ENCODE results near the gene RPTOR. TPM values are rescaled to one million over a fixed set of nuclear protein-coding genes. Genes with fewer than 3 reads are reported as not detected.

Gene RPTOR
- total RNA-seq, 1 donor = 27.9 TPM

DNA sequence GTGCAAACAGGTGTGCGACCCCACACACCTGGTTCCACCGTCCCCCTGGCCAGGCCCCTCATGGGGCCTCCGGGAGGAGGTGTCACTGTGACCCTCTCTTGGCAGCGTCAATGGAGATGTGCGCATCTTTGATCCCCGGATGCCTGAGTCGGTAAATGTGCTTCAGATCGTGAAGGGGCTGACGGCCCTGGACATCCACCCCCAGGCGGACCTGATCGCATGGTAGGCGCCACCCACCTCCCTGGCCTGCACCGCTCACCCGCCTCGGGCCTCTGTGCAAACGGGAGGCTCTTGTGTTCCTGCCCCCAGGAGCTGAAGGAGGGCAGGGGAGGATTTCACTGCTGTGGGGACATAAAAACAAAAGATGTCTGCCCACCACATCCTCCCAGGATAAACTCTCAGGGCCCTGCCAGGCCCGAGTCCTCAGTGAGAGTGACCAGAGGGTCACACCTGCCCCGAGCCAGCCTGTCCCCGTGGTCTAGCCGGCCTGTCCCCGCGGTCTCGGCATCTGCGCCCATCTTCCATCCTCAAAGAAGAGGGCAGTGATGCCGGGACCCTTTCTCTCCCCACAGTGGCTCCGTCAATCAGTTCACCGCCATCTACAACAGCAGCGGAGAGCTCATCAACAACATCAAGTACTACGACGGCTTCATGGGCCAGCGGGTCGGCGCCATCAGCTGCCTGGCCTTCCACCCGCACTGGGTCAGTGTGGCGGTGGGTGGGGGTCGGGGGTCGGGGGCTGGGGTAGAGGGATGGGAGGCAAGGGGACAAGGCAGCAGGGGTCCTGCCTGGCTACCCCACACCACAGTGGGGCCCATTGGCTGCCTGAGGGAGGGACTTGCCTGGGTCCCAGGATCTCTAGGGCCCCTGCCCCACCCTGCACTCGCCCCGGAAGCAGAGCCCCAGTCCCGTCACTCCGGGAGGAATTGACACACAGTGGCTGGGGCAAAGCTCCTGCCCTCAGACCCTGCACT lies 418.0 kb downstream of the RPTOR start:
- TF ChIP-seq, protein P1, sequence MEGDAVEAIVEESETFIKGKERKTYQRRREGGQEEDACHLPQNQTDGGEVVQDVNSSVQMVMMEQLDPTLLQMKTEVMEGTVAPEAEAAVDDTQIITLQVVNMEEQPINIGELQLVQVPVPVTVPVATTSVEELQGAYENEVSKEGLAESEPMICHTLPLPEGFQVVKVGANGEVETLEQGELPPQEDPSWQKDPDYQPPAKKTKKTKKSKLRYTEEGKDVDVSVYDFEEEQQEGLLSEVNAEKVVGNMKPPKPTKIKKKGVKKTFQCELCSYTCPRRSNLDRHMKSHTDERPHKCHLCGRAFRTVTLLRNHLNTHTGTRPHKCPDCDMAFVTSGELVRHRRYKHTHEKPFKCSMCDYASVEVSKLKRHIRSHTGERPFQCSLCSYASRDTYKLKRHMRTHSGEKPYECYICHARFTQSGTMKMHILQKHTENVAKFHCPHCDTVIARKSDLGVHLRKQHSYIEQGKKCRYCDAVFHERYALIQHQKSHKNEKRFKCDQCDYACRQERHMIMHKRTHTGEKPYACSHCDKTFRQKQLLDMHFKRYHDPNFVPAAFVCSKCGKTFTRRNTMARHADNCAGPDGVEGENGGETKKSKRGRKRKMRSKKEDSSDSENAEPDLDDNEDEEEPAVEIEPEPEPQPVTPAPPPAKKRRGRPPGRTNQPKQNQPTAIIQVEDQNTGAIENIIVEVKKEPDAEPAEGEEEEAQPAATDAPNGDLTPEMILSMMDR (IDR thresholded peaks at IDR 0.05; ENCODE audit: extremely low read depth, low read depth, low read length) = no peak
- H3K27me3 ChIP-seq (ENCODE audit: insufficient read depth, low read length) = no peaks in the 10 kb centered on the region
- H3K27ac ChIP-seq (ENCODE audit: low read depth, low read length) = no peak overlapping the region
- no peak overlapping the region for H2AFZ ChIP-seq (ENCODE audit: low read length)
- H3K36me3 ChIP-seq (ENCODE audit: insufficient read depth, low read length) = no peaks in the 10 kb centered on the region
- no peaks in the 10 kb centered on the region for H3K9me3 ChIP-seq (ENCODE audit: low read depth, low read length)
- H3K4me2 ChIP-seq (ENCODE audit: insufficient read depth, low read length) = no peak overlapping the region
- no peaks in the 10 kb centered on the region for H3K4me1 ChIP-seq (ENCODE audit: insufficient read depth, low read length)
- no peak for DNase-seq (ENCODE audit: insufficient read length, low spot score, missing footprints)
- no peak overlapping the region for H3K4me3 ChIP-seq (ENCODE audit: insufficient read depth, low read length)
- H3K79me2 ChIP-seq (ENCODE audit: insufficient read depth, low read length) = no peaks in the 10 kb centered on the region
- no peaks in the 10 kb centered on the region for H4K20me1 ChIP-seq (ENCODE audit: insufficient read depth, low read length)

- Histone ChIP-seq H3K4me1 (ENCODE audit: insufficient read depth, low read length) (peaks cover 9% of the 10 kb centered on the region), H3K27me3 (ENCODE audit: insufficient read depth, low read length) (peaks cover 8% of the 10 kb centered on the region), H3K36me3 (ENCODE audit: insufficient read depth, low read length) (no peaks in the 10 kb centered on the region), H3K4me2 (ENCODE audit: insufficient read depth, low read length) (no peak overlapping the region), H3K27ac (ENCODE audit: low read depth, low read length) (no peak overlapping the region), H4K20me1 (ENCODE audit: insufficient read depth, low read length) (no peaks in the 10 kb centered on the region), H3K9me3 (ENCODE audit: low read depth, low read length) (no peaks in the 10 kb centered on the region), H2AFZ (ENCODE audit: low read length) (no peak overlapping the region), H3K79me2 (ENCODE audit: insufficient read depth, low read length) (no peaks in the 10 kb centered on the region), H3K4me3 (ENCODE audit: insufficient read depth, low read length) (no peak overlapping the region)
- TF ChIP-seq, protein P1 (IDR thresholded peaks at IDR 0.05; ENCODE audit: extremely low read depth, low read depth, low read length) = no peak
- no peak for DNase-seq (ENCODE audit: insufficient read length, low spot score, missing footprints)
Observed at GRCh38 chr17:80963812-80964543, 419.3 kb downstream of the RPTOR start.

DNA sequence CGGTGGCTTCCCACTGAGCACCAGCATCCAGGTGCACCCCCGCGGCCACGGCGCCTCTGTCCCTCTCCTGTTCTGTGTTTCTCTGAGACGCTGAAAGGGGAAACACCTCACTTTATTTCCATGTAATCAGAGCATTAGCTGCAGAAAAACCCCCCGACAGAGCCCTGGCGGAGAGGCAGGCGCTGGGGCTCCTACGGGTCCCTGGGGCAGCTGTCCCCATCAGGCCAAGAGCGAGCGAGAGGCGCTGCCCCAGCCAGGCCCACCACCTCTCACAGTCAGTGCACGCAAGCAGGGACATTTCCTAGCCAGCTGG lies 419.9 kb downstream of the RPTOR start:
- H3K27ac ChIP-seq (ENCODE audit: low read depth, low read length) = no peak overlapping the region
- no peak overlapping the region for H3K4me3 ChIP-seq (ENCODE audit: insufficient read depth, low read length)
- no peak overlapping the region for H2AFZ ChIP-seq (ENCODE audit: low read length)
- DNase-seq (ENCODE audit: insufficient read length, low spot score, missing footprints) = no peak
- peaks cover 11% of the 10 kb centered on the region for H3K4me1 ChIP-seq (ENCODE audit: insufficient read depth, low read length)
- peaks cover 14% of the 10 kb centered on the region for H3K27me3 ChIP-seq (ENCODE audit: insufficient read depth, low read length)
- TF ChIP-seq, protein P1 (IDR thresholded peaks at IDR 0.05; ENCODE audit: extremely low read depth, low read depth, low read length) = no peak
- no peak overlapping the region for H3K4me2 ChIP-seq (ENCODE audit: insufficient read depth, low read length)
- no peaks in the 10 kb centered on the region for H4K20me1 ChIP-seq (ENCODE audit: insufficient read depth, low read length)
- H3K36me3 ChIP-seq (ENCODE audit: insufficient read depth, low read length) = no peaks in the 10 kb centered on the region
- no peaks in the 10 kb centered on the region for H3K79me2 ChIP-seq (ENCODE audit: insufficient read depth, low read length)
- H3K9me3 ChIP-seq (ENCODE audit: low read depth, low read length) = no peaks in the 10 kb centered on the region
